Neural cell (in vitro differentiated cells): Measurements from ENCODE around the gene FCRL5.

ENCODE experiments used
- CTCF ChIP-seq: fragments of 450-650 bp; IDR thresholded peaks from 2 replicates; pipeline ENCODE4 v1.5.1; 2014; ENCODE audit warnings: antibody characterized with exemption, mild to moderate bottlenecking, moderate library complexity; ENCODE audit not compliant: poor library complexity, severe bottlenecking
- EZH2 ChIP-seq: fragments of 200-600, 300-800 bp; shearing (Covaris generic), sonication (generic); IDR thresholded peaks from 2 replicates; pipeline ENCODE4 v1.6.1; 2014; ENCODE audit warnings: antibody characterized with exemption, low read length, borderline replicate concordance, mild to moderate bottlenecking; ENCODE audit not compliant: insufficient read depth, poor library complexity, severe bottlenecking
- MXI1 ChIP-seq: fragments of 450-650 bp; conservative IDR thresholded peaks from 2 replicates; pipeline ENCODE4 v1.6.1; 2014; ENCODE audit warnings: antibody characterized with exemption, mild to moderate bottlenecking; ENCODE audit not compliant: poor library complexity, severe bottlenecking
- POLR2AphosphoS5 ChIP-seq: IDR thresholded peaks from 2 replicates; pipeline ENCODE4 v1.6.1; 2012
- RAD21 ChIP-seq: fragments of 450-650 bp; conservative IDR thresholded peaks from 2 replicates; pipeline ENCODE4 v1.6.1; 2014; ENCODE audit warnings: antibody characterized with exemption, mild to moderate bottlenecking, moderate library complexity
- SMC3 ChIP-seq: fragments of 450-650 bp; conservative IDR thresholded peaks from 2 replicates; pipeline ENCODE4 v1.6.1; 2014; ENCODE audit warnings: antibody characterized with exemption, mild to moderate bottlenecking, moderate library complexity; ENCODE audit not compliant: poor library complexity
- TAF1 ChIP-seq: IDR thresholded peaks from 2 replicates; pipeline ENCODE4 v1.6.1; 2012; ENCODE audit warnings: low read depth

GRCh38 chr1:157512036-157512969 is 40.0 kb downstream of the FCRL5 start:
- no peak for TF ChIP-seq SMC3
- TF ChIP-seq CTCF = no peak
- no peak for TF ChIP-seq POLR2AphosphoS5
- no peak for TF ChIP-seq RAD21
- TF ChIP-seq EZH2 = no peak
- TF ChIP-seq MXI1 = no peak
- no peak for TF ChIP-seq TAF1
